ENCODE measurements around the gene ATRN. TPM values are rescaled to one million over a fixed set of nuclear protein-coding genes. Genes with fewer than 3 reads are reported as not detected.
"Not testable (repeated sequence)": the region's sequence is repeated elsewhere in the genome, so short reads cannot be mapped to it uniquely, and the experiment has no call there.

The ATRN gene
- total RNA-seq, 2 donors from 2014 or later = 7.4 to 10.6 TPM

GRCh38 chr20:3483784-3484183, 13.0 kb downstream of the ATRN start:
- no peak for ATAC-seq
- Mint-ChIP-seq H3K36me3 (peaks cover 7 to 16% of the 10 kb centered on the region in 2 donors), H3K27ac (no peak overlapping the region), H3K9me3 (peaks cover 8 to 12% of the 10 kb centered on the region in 2 donors)
- DNase-seq (ENCODE audit: low spot score in 2 of 2) = no peak

DNA sequence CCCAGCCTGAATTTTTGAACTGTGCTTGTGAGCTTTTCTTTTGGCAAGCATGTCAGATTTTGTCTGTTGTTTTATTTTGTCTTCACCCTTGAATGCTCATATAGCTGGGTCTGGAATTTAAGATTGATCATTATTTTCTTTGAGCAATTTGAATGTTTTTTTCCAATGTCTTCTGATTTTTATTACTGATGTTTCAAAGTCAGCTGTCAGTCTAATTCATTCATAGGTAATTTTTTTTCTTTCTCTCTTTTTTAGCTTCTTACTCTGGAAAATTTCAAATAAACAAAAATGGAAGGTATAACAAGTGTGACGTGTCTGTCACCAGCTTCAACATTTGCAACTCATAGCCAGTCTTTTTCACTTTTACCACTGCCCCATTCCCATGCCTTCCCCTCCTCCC, 15.1 kb downstream of the ATRN start:
- H3K36me3 Mint-ChIP-seq = peaks cover 7 to 16% of the 10 kb centered on the region in 2 donors
- DNase-seq (ENCODE audit: low spot score in 2 of 2) = no peak
- no peak overlapping the region for H3K27ac Mint-ChIP-seq
- peaks cover 8 to 12% of the 10 kb centered on the region in 2 donors for H3K9me3 Mint-ChIP-seq
- no peak for ATAC-seq

- no peak overlapping the region for H3K27ac Mint-ChIP-seq
- ATAC-seq = no peak
- DNase-seq (ENCODE audit: low spot score in 2 of 2) = no peak
- peaks cover 8 to 12% of the 10 kb centered on the region in 2 donors for H3K9me3 Mint-ChIP-seq
- peaks cover 7 to 16% of the 10 kb centered on the region in 2 donors for H3K36me3 Mint-ChIP-seq
Observed at GRCh38 chr20:3486850-3487249, 16.0 kb downstream of the ATRN start.

DNA sequence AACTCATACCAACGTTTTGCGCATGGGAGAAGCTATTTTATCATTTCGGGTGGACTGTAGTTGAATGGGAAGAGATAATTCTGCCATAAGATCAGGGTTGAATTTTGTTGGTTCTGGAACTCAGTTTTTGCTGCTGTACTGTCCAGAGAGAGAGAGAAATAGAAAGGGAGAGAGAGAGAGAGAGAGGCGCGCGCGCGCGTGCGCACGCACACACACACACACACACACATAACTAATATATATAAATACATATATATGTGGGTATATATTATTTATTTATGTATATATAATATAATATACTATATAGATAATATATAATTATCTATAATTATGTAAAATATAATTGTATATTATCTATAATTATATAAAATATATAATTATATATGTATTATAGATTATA, 21.9 kb downstream of the ATRN start:
- H3K36me3 Mint-ChIP-seq = peaks cover 6 to 11% of the 10 kb centered on the region in 2 donors
- no peak overlapping the region for H3K27ac Mint-ChIP-seq
- no peak for ATAC-seq

DNA sequence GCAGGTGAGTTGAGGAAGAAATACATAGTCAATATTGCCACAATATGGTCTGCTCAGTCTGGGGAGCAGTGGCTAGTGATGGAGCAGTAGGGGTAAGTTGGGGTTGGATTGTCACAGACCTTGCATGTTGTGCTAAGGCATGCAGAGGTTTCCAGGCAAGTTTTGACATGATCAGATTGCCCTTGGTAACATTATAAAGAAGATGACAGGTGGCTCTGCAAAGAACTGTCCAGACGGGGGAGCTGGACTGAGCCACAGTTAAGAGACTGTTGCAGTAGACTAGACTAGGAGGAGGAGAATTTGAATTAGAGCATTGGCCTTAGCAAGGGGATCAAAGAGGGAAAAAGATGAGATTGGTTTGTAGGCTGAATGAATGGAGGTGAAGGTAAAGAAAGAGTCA, 23.4 kb downstream of the ATRN start:
- H3K27ac Mint-ChIP-seq = no peak overlapping the region
- no peaks in the 10 kb centered on the region for H3K9me3 Mint-ChIP-seq
- ATAC-seq (no peak), DNase-seq (ENCODE audit: low spot score in 2 of 2) (no peak)
- H3K36me3 Mint-ChIP-seq = peaks cover 9 to 14% of the 10 kb centered on the region in 2 donors

More for the DNA sequence above, 21.9 kb downstream of the ATRN start:
- H3K9me3 Mint-ChIP-seq = no peaks in the 10 kb centered on the region
- DNase-seq (ENCODE audit: low spot score in 2 of 2) = no peak

- Mint-ChIP-seq H3K9me3 (peaks cover 0 to 9% of the 10 kb centered on the region in 2 donors), H3K36me3 (peaks cover 1 to 4% of the 10 kb centered on the region in 2 donors), H3K27ac (no peak overlapping the region)
- DNase-seq (ENCODE audit: low spot score in 2 of 2) (no peak), ATAC-seq (no peak)
Observed at GRCh38 chr20:3502878-3503277, 32.1 kb downstream of the ATRN start.

- ATAC-seq (no peak), DNase-seq (ENCODE audit: low spot score in 2 of 2) (no peak)
Observed at GRCh38 chr20:3505148-3505547, 34.3 kb downstream of the ATRN start.

GRCh38 chr20:3509064-3509463, 38.2 kb downstream of the ATRN start:
- peak; percentile 78 to 97 for ATAC-seq
- Mint-ChIP-seq H3K27ac (no peak overlapping the region), H3K36me3 (peaks cover 0 to under 1% of the 10 kb centered on the region in 2 donors), H3K9me3 (peaks cover 0 to 5% of the 10 kb centered on the region in 2 donors)
- no peak for DNase-seq (ENCODE audit: low spot score in 2 of 2)

More at GRCh38 chr20:3505148-3505547, 34.3 kb downstream of the ATRN start:
- H3K27ac Mint-ChIP-seq = no peak overlapping the region
- peaks cover 0 to 4% of the 10 kb centered on the region in 2 donors for H3K36me3 Mint-ChIP-seq
- peaks cover 0 to 9% of the 10 kb centered on the region in 2 donors for H3K9me3 Mint-ChIP-seq

DNA sequence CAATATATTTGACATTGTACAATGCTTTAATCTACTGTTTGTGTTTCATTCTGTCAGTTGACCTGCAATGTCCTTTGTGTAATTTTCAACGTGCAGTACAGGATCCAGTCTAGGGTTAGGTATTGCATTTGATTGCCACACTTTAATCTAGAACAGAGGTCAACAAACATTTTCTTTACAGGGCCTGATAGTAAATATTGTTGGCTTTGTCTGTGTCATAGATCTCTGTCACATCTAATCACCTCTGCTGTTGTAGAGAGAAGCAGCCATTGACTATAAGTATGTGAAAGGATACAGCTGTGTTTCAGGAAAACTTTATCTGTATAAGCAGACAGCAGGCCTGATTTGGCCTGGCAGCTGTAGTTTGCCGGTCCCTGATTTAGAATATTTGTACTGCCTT, 39.3 kb downstream of the ATRN start:
- Mint-ChIP-seq H3K36me3 (no peaks in the 10 kb centered on the region), H3K27ac (no peak overlapping the region), H3K9me3 (peaks cover 0 to 5% of the 10 kb centered on the region in 2 donors)
- ATAC-seq (no peak), DNase-seq (ENCODE audit: low spot score in 2 of 2) (no peak)

DNA sequence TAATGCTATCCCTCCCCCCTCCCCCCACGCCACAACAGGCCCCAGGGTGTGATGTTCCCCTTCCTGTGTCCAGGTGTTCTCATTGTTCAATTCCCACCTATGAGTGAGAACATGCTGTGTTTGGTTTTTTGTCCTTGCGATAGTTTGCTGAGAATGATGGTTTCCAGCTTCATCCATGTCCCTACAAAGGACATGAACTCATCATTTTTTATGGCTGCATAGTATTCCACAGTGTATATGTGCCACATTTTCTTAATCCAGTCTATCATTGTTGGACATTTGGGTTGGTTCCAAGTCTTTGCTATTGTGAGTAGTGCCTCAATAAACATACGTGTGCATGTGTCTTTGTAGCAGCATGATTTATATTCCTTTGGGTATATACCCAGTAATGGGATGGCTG, 41.4 kb downstream of the ATRN start:
- not testable (repeated sequence) for H3K36me3 Mint-ChIP-seq

GRCh38 chr20:3514012-3514642, 43.3 kb downstream of the ATRN start:
- H3K9me3 Mint-ChIP-seq = peaks cover 3 to 5% of the 10 kb centered on the region in 2 donors
- no peak overlapping the region for H3K27ac Mint-ChIP-seq
- ATAC-seq = no peak
- H3K36me3 Mint-ChIP-seq = peaks cover 0 to under 1% of the 10 kb centered on the region in 2 donors
- no peak for DNase-seq (ENCODE audit: low spot score in 2 of 2)

More for the DNA sequence above, 41.4 kb downstream of the ATRN start:
- DNase-seq (ENCODE audit: low spot score in 2 of 2); ATAC-seq; H3K27ac Mint-ChIP-seq; H3K9me3 Mint-ChIP-seq: not testable (repeated sequence)

- ATAC-seq (no peak), DNase-seq (ENCODE audit: low spot score in 2 of 2) (no peak)
- Mint-ChIP-seq H3K36me3 (peaks cover 13 to 14% of the 10 kb centered on the region in 2 donors), H3K9me3 (peaks cover 10 to 17% of the 10 kb centered on the region in 2 donors), H3K27ac (no peak overlapping the region)
Observed at GRCh38 chr20:3515379-3516170, 44.8 kb downstream of the ATRN start.

DNA sequence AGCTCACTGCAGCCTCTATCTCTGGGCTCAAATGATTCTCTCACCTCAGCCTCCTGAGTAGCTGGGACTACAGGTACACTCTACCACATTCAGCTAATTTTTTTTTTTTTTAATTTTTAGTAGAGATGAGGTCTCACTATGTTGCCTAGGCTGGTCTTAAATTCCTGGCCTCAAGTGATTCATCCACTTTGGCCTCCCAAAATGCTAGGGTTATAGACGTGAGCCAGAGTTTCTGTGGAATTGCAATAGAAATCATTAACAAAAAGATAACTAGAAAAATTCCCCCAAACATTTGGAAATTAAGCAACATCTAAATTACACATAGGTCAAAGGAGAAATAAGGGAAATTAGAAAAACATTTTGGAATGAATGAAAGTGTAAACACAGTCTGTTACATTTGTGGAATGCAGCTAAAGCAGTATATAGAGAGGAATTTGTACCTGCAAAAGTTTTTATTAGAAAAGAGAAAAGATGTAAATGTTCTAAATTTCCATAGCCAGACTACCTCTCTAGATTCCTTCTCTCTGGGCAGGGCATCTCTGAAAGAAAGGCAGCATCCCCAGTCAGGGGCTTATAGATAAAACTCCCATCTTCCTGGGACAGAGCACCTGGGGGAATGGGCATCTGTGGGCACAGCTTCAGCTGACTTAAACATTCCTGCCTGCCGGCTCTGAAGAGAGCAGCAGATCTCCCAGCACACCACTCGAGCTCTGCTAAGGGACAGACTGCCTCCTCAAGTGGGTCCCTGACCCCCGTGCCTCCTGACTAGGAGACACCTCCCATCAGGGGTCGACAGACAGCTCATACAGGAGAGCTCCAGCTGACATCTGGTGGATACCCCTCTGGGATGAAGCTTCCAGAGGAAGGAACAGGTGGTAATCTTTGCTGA, 51.3 kb downstream of the ATRN start:
- Mint-ChIP-seq H3K9me3 (peaks cover 25 to 45% of the 10 kb centered on the region in 2 donors), H3K36me3 (peaks cover 36 to 38% of the 10 kb centered on the region in 2 donors), H3K27ac (no peak overlapping the region)
- DNase-seq (ENCODE audit: low spot score in 2 of 2) (no peak), ATAC-seq (no peak)

GRCh38 chr20:3524696-3525095, 53.9 kb downstream of the ATRN start:
- DNase-seq (ENCODE audit: low spot score in 2 of 2); H3K27ac Mint-ChIP-seq; ATAC-seq: not testable (repeated sequence)
- Mint-ChIP-seq H3K9me3 (peaks cover 22 to 38% of the 10 kb centered on the region in 2 donors), H3K36me3 (peaks cover 29 to 33% of the 10 kb centered on the region in 2 donors)

DNA sequence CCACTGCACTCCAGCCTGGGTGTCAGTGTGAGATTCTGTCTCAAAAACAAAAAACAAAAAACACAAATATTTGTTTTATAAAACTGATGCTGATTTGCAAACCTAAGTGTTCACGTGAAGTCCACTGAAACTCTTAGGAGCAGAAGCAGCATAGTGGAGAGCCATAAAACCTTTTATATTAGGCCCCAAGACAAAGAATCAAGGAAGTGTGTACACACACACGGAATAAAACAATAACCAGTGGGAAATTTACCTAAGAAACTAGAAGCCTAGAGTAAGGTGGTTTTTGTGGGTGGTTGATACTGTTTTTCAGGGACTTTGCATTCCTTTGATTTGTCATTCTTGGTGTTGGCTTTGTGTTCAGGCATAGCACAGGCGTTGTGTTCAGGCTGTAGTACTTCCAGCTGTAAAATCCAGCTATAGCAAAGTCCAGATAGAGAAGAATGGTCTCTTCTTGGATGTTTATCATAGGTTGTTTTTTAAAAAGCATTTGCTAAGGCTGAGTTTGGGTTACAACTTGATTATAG, 61.3 kb downstream of the ATRN start:
- DNase-seq (ENCODE audit: low spot score in 2 of 2) (no peak), ATAC-seq (no peak)
- H3K27ac Mint-ChIP-seq = no peak overlapping the region

GRCh38 chr20:3537733-3538132, 66.9 kb downstream of the ATRN start:
- DNase-seq (ENCODE audit: low spot score in 2 of 2) = not testable (repeated sequence)

More for the DNA sequence above, 61.3 kb downstream of the ATRN start:
- no peaks in the 10 kb centered on the region for H3K9me3 Mint-ChIP-seq
- H3K36me3 Mint-ChIP-seq = no peaks in the 10 kb centered on the region

More at GRCh38 chr20:3537733-3538132, 66.9 kb downstream of the ATRN start:
- not testable (repeated sequence) for H3K36me3 Mint-ChIP-seq, ATAC-seq, H3K9me3 Mint-ChIP-seq, H3K27ac Mint-ChIP-seq

Data from activated naive CD4-positive, alpha-beta T cell treated with anti-CD3 and anti-CD28 coated beads, Interleukin-2, amount 50 U/mL, for 72 hours (primary cell).